ENCODE data around the gene DPP7.
A peak's percentile ranks its signal among the peaks of the same experiment; 100 is the strongest.

Gene DPP7

DNA sequence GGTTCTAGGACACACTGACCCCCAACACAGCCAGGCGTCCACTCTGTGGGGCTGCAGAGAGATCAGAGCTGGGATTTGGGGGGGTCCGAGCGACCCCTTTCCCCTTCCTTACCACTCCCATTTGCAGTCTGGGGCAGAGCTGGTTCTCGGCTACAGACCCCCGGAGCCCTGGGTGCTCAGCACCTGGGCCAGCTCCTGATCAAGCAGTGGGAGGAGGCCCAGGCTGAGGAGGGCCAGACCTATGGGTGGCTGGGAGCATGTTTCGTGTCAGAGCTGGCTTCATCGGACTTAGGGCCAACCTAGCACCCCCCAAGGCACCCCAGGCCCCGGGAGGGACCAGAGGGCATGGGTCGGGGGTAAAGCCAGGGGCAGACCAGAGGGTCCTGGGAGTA lies 32.0 kb upstream of the DPP7 start:
- no peak overlapping the region for H3K4me3 ChIP-seq (ENCODE audit: low read depth in 1 of 2, low read length in 2 of 2)
- no peaks in the 10 kb centered on the region for H3K4me1 ChIP-seq (ENCODE audit: control insufficient read depth in 1 of 2, insufficient read depth in 2 of 2, low read length in 2 of 2)
- no peaks in the 10 kb centered on the region for H3K36me3 ChIP-seq (ENCODE audit: control insufficient read depth in 1 of 2, insufficient read depth in 2 of 2, low read length in 2 of 2)
- H3K27ac ChIP-seq (ENCODE audit: low read length): no peak overlapping the region
- H3K27me3 ChIP-seq (ENCODE audit: low read depth, low read length): peaks cover 8% of the 10 kb centered on the region
- H3K9me3 ChIP-seq (ENCODE audit: control insufficient read depth in 1 of 2, low read length in 2 of 2): no peaks in the 10 kb centered on the region

GRCh38 chr9:137145731-137146526 lies 31.4 kb upstream of the DPP7 start:
- Histone ChIP-seq H3K9me3 (ENCODE audit: control insufficient read depth in 1 of 2, low read length in 2 of 2) (no peaks in the 10 kb centered on the region), H3K36me3 (ENCODE audit: control insufficient read depth in 1 of 2, insufficient read depth in 2 of 2, low read length in 2 of 2) (no peaks in the 10 kb centered on the region), H3K27ac (ENCODE audit: low read length) (no peak overlapping the region), H3K27me3 (ENCODE audit: low read depth, low read length) (peaks cover 14% of the 10 kb centered on the region), H3K4me3 (ENCODE audit: low read depth in 1 of 2, low read length in 2 of 2) (no peak overlapping the region), H3K4me1 (ENCODE audit: control insufficient read depth in 1 of 2, insufficient read depth in 2 of 2, low read length in 2 of 2) (no peaks in the 10 kb centered on the region)

DNA sequence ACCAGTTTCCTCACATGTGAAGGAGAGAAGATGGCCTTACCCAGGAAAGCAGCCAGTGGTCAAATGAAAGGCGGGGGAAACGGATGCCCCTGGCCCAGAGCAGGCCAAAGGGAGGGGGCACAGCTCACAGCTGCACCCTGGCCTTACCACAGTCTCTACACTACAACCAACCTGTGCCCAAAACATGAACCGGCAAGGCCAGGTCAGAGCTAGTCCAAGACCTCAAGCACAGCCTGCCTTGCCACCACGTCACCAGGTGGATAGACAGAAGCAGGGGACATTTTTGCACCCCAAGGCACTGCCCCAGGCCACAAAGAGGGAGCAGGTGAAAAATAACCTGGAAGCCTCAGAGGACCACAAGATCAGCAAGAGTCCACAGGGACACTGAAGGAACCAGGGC lies 28.9 kb upstream of the DPP7 start:
- Histone ChIP-seq H3K27ac (ENCODE audit: low read length) (no peak overlapping the region), H3K4me3 (ENCODE audit: low read depth in 1 of 2, low read length in 2 of 2) (no peak overlapping the region), H3K9me3 (ENCODE audit: control insufficient read depth in 1 of 2, low read length in 2 of 2) (no peaks in the 10 kb centered on the region), H3K27me3 (ENCODE audit: low read depth, low read length) (peaks cover 35% of the 10 kb centered on the region), H3K4me1 (ENCODE audit: control insufficient read depth in 1 of 2, insufficient read depth in 2 of 2, low read length in 2 of 2) (peaks cover 0 to 5% of the 10 kb centered on the region in 2 donors), H3K36me3 (ENCODE audit: control insufficient read depth in 1 of 2, insufficient read depth in 2 of 2, low read length in 2 of 2) (no peaks in the 10 kb centered on the region)

DNA sequence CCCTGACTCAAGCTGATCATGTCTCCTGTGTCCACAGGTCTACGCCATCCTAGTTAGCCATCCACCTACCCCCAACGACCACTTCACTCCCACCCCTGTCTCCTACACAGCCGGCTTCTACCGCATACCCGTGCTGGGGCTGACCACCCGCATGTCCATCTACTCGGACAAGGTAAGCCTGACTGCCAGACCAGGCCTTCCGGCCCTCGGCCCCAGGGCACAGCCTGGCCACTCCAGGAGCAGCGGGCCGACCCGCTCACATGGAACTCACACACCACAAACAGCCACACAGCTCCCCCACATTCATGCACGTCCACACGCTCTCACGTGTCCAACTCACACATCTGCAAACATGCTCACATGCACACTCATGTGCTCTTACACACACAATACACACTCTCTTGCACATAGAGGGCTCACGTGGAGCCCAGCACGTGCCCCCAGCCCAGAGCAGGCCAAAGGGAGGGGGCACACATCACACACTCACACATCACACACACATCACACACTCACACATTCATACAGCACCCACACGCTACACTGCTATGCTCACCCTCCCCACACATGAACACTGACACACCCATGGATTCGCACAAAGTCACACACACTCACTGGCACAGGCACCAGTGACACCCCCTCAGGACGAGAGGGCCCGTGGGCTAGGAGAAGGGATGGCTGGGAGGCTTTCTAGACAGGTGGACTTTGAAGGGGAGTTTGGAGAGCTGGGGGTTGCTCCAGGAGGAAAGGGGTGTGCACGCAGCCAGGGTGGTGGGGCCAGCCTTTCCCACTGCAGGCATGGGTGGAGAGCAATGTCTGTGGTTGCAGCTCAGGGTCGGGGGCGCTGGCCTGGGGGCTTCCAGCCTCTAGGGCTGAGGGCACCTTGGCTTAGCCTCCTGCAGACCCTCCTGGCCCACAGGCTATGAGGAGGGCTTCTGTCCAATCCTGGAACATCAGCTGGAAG lies 27.7 kb upstream of the DPP7 start:
- Histone ChIP-seq H3K4me3 (ENCODE audit: low read depth in 1 of 2, low read length in 2 of 2) (no peak overlapping the region), H3K4me1 (ENCODE audit: control insufficient read depth in 1 of 2, insufficient read depth in 2 of 2, low read length in 2 of 2) (peaks cover 0 to 5% of the 10 kb centered on the region in 2 donors), H3K27me3 (ENCODE audit: low read depth, low read length) (peaks cover 44% of the 10 kb centered on the region), H3K36me3 (ENCODE audit: control insufficient read depth in 1 of 2, insufficient read depth in 2 of 2, low read length in 2 of 2) (no peaks in the 10 kb centered on the region), H3K9me3 (ENCODE audit: control insufficient read depth in 1 of 2, low read length in 2 of 2) (no peaks in the 10 kb centered on the region), H3K27ac (ENCODE audit: low read length) (no peak overlapping the region)

- Histone ChIP-seq H3K27me3 (ENCODE audit: low read depth, low read length) (peaks cover 47% of the 10 kb centered on the region), H3K9me3 (ENCODE audit: control insufficient read depth in 1 of 2, low read length in 2 of 2) (no peaks in the 10 kb centered on the region), H3K27ac (ENCODE audit: low read length) (no peak overlapping the region), H3K4me3 (ENCODE audit: low read depth in 1 of 2, low read length in 2 of 2) (no peak overlapping the region), H3K36me3 (ENCODE audit: control insufficient read depth in 1 of 2, insufficient read depth in 2 of 2, low read length in 2 of 2) (no peaks in the 10 kb centered on the region), H3K4me1 (ENCODE audit: control insufficient read depth in 1 of 2, insufficient read depth in 2 of 2, low read length in 2 of 2) (peaks cover 0 to 5% of the 10 kb centered on the region in 2 donors)
These were observed 26.7 kb upstream of the DPP7 start for GRCh38 chr9:137141050-137141810.

- H3K27me3 ChIP-seq (ENCODE audit: low read depth, low read length): peaks cover 51% of the 10 kb centered on the region
These were observed 25.8 kb upstream of the DPP7 start for GRCh38 chr9:137140151-137141012.

DNA sequence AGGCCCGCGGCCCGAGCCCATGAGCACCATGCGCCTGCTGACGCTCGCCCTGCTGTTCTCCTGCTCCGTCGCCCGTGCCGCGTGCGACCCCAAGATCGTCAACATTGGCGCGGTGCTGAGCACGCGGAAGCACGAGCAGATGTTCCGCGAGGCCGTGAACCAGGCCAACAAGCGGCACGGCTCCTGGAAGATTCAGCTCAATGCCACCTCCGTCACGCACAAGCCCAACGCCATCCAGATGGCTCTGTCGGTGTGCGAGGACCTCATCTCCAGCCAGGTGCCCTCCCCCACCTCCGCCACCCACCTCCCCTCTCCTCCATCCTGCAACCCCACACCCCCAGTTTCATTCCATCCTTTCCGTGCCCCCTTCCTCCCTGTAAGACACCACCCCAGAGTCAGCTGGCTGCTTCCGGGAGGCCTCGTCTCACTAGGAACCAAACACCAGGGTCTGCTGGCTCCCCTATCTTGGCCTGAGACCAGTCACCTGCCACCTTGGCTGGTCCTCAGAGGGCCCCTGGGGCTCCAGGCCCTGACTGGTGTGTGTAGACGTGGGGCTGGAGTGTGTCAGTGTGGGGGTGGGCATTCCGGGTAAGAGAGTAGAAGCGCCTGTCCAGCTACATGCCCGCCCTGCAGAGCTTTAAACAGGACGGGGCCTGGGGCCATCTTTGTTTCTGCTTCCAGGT lies 25.1 kb upstream of the DPP7 start:
- peaks cover 51% of the 10 kb centered on the region for H3K27me3 ChIP-seq (ENCODE audit: low read depth, low read length)
- H3K27ac ChIP-seq (ENCODE audit: low read length): no peak overlapping the region

More at GRCh38 chr9:137140151-137141012, 25.8 kb upstream of the DPP7 start:
- H3K27ac ChIP-seq (ENCODE audit: low read length): no peak overlapping the region
- H3K36me3 ChIP-seq (ENCODE audit: control insufficient read depth in 1 of 2, insufficient read depth in 2 of 2, low read length in 2 of 2): no peaks in the 10 kb centered on the region
- no peaks in the 10 kb centered on the region for H3K9me3 ChIP-seq (ENCODE audit: control insufficient read depth in 1 of 2, low read length in 2 of 2)
- H3K4me3 ChIP-seq (ENCODE audit: low read depth in 1 of 2, low read length in 2 of 2): no peak overlapping the region
- H3K4me1 ChIP-seq (ENCODE audit: control insufficient read depth in 1 of 2, insufficient read depth in 2 of 2, low read length in 2 of 2): peaks cover 0 to 5% of the 10 kb centered on the region in 2 donors

GRCh38 chr9:137138722-137139467 lies 24.4 kb upstream of the DPP7 start, which contains the start of gene GRIN1:
TSS of gene GRIN1 (plus strand) at chr9:137139154. CDS start at chr9:137139487, 333 bp downstream.
- Histone ChIP-seq H3K27me3 (ENCODE audit: low read depth, low read length) (peaks cover 51% of the 10 kb centered on the region), H3K4me1 (ENCODE audit: control insufficient read depth in 1 of 2, insufficient read depth in 2 of 2, low read length in 2 of 2) (peaks cover 0 to 5% of the 10 kb centered on the region in 2 donors), H3K9me3 (ENCODE audit: control insufficient read depth in 1 of 2, low read length in 2 of 2) (no peaks in the 10 kb centered on the region), H3K36me3 (ENCODE audit: control insufficient read depth in 1 of 2, insufficient read depth in 2 of 2, low read length in 2 of 2) (no peaks in the 10 kb centered on the region), H3K27ac (ENCODE audit: low read length) (no peak within 1 kb of the TSS), H3K4me3 (ENCODE audit: low read depth in 1 of 2, low read length in 2 of 2) (peak within 1 kb of the TSS in 1 of 2 donors; percentile 47)

More for the DNA sequence above, 25.1 kb upstream of the DPP7 start:
- H3K36me3 ChIP-seq (ENCODE audit: control insufficient read depth in 1 of 2, insufficient read depth in 2 of 2, low read length in 2 of 2): no peaks in the 10 kb centered on the region
- H3K4me1 ChIP-seq (ENCODE audit: control insufficient read depth in 1 of 2, insufficient read depth in 2 of 2, low read length in 2 of 2): peaks cover 0 to 5% of the 10 kb centered on the region in 2 donors
- no peak overlapping the region for H3K4me3 ChIP-seq (ENCODE audit: low read depth in 1 of 2, low read length in 2 of 2)
- H3K9me3 ChIP-seq (ENCODE audit: control insufficient read depth in 1 of 2, low read length in 2 of 2): no peaks in the 10 kb centered on the region

DNA sequence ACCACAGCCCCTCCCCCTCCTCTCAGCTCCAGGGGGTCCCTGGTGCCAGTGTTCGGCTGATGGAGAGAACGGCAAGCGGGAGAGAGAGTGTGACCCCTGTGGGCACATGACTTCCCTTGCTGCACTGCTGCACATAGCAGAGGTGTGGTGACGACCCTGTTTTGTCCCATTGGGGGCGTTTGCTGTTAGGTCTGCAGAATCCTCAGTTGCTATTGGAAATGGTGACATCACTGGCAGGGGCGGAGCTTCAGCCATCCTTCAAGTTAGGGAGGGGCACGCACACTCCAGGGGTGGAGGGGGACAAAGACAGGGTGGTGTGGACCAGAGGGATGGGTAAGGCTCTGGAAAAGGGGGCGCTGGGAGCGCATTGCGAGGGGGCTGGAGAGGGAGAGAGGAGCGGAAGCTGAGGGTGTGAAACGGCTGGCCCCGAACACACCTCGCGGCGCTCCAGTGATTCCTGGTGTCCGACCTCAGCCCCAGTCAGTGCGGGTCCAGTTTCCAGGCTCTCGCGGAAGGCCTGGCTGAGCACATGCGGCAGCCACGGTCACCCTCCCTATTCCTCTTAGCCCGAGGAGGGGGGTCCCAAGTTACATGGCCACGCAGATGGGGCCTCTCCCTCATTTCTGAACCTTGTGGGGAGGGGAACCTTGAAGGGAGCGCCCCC lies 23.7 kb upstream of the DPP7 start:
- no peak overlapping the region for H3K4me3 ChIP-seq (ENCODE audit: low read depth in 1 of 2, low read length in 2 of 2)
- peaks cover 0 to 5% of the 10 kb centered on the region in 2 donors for H3K4me1 ChIP-seq (ENCODE audit: control insufficient read depth in 1 of 2, insufficient read depth in 2 of 2, low read length in 2 of 2)
- no peaks in the 10 kb centered on the region for H3K9me3 ChIP-seq (ENCODE audit: control insufficient read depth in 1 of 2, low read length in 2 of 2)
- peaks cover 51% of the 10 kb centered on the region for H3K27me3 ChIP-seq (ENCODE audit: low read depth, low read length)
- H3K27ac ChIP-seq (ENCODE audit: low read length): no peak overlapping the region
- H3K36me3 ChIP-seq (ENCODE audit: control insufficient read depth in 1 of 2, insufficient read depth in 2 of 2, low read length in 2 of 2): no peaks in the 10 kb centered on the region

Measured in muscle layer of duodenum (tissue), 2 donors.